Glomerular endothelial cell (primary cell): ENCODE results near the gene HTT. TPM values are rescaled to one million over a fixed set of nuclear protein-coding genes. Genes with fewer than 3 reads are reported as not detected.

ENCODE experiments used
- DNase-seq: peaks from one replicate; pipeline ENCODE4 v3.0.0-alpha.2; 2011; ENCODE audit warnings: low read depth, low spot score; ENCODE audit errors: extremely low read depth
- total RNA-seq: library from RNA; depleted of rRNA; stranded (reverse); fragments of >200 nt; gene quantifications from 2 replicates; pipeline ENCODE4 v1.2.3, GENCODE V29; 2015

Gene HTT
- total RNA-seq, 1 donor from 2014 or later: 86.8 TPM

- DNase-seq: no peak
Measured at GRCh38 chr4:3245676-3246075, 171.2 kb downstream of the HTT start.

- DNase-seq: no peak
Measured at GRCh38 chr4:3246458-3247398, 172.2 kb downstream of the HTT start.

- DNase-seq: no peak
Measured at GRCh38 chr4:3247399-3248177, 173.1 kb downstream of the HTT start.

DNA sequence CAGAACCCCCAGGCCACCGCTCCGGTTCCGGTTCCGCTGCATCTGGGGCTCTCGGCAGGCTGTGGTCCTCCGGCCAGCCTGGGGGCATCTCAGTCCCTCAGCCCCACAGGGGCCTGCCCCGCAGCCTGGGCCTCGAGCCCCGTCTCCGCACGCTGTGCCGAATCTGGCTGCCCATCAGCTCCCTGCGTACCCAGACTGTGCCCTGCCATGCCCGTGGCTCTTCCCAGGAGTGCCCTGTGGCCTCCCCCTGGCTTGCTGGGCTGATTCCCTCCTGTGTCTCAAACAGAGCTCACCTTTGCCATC is 173.6 kb downstream of the HTT start:
- DNase-seq: no peak

DNA sequence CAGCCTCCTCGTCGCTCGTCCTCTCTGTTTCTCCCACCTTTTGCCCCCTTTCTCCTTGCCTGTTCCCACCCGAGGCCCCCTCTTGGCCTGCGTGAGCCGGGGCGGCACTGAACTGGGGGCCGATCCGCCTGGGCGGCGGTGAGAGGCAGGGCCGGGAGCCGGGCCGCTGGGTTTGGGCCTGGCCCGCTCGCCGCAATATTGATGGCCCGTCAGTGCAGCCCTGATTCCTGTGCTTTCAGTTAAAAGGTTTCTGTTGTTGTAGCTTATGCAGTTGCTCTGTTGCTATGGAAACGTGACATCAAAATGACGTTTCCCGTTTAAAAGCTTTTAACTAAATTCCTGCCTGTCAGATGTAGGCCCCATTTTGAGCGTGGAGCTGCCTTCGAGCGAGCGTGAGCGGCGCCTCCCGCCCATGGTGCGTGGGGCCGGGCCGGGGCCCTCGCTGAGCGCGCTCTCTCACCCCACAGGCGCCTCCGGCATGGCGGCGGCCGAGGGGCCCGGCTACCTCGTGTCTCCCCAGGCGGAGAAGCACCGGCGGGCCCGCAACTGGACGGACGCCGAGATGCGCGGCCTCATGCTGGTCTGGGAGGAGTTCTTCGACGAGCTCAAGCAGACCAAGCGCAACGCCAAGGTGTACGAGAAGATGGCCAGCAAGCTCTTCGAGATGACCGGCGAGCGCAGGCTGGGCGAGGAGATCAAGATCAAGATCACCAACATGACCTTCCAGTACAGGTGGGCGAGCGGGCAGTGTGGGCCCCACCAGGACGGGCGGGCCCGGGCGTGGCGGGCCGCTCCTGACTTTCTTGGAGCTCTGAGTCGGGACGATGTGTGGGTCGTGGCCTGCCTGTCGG is 174.6 kb downstream of the HTT start, which contains the start of gene MSANTD1:
Gene MSANTD1, plus strand, starts transcription at position 349 of the 851 bp plus-strand sequence. Its CDS starts 64 bp downstream, at position 413.
- DNase-seq: no peak

- no peak for DNase-seq
Measured at GRCh38 chr4:3249711-3250437, 175.4 kb downstream of the HTT start.

GRCh38 chr4:3250438-3250955 is 176.0 kb downstream of the HTT start:
- no peak for DNase-seq

DNA sequence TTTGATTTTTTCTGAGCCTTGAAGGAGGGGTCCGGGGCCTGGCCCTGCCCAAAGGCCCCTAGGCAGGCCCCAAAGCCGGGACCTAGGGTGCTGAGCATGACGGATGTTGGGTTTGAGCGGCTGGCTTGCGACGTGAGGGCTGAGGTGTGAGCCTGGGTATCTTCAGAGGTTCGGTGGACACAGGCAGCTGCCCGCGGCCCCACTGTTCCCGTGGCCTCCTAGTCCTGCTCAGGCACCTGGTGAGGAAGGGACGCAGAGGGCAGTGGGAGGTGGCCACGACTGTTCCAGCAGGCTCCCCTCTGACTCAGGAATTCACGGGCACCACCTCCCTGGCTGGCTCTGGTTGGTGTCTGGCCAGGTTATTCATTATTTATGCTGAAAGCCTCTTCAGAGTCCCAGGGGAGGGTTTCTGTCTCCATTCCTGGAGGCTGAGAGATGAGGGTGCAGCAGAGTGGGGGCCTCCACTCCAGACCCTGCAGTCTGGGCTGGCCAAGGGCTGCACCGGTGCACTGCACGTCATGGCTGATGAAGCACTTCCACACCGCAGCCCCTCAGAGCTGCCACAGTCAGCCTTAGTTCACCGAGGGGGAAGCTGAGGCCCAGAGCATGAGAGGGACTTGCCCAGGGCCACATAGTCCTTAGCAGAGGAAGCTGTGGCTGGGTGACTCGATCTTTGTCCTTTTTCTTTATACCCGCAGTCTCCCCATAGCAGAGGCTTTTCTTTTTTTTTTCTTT is 176.6 kb downstream of the HTT start:
- no peak for DNase-seq

DNA sequence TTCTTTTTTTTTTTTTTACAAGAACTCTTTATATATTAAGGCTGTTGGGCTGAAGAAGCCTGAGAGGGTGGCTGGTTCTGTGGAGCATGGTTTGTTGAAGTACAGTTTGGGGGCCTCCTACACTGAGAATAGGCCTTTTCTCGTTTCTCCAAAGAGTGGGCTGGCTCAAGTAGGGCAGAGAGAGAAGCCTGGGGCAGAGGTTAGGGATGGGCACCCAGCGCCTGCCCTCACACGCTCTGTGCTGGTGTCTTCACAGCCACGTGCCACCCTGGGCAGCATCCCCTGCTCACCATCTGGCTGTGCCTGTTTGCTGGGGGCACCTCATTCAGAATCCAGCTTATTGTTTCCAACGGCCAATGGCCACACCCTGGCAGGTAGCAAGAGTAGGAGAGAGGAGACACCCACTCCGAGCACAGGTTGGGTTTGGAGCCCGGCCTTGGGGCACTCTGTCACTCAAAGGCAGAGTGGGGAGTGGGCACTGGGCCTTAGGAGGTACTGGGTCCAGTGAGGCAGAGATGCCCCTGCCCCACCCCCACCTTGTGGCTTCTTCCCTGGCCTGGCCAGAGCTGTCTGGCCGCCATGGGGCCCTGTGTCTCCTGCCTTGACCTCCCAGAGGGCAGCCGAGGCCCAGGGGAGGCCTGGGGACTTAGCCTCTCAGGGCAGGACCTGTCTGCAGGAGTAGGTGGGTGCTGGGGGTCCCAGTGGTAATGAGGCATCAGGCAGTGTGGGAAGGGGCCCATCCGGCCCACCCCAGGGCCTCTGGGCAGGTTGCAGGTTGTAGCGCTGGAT is 177.4 kb downstream of the HTT start:
- no peak for DNase-seq

- no peak for DNase-seq
Measured at GRCh38 chr4:3252480-3252828, 178.0 kb downstream of the HTT start.

DNA sequence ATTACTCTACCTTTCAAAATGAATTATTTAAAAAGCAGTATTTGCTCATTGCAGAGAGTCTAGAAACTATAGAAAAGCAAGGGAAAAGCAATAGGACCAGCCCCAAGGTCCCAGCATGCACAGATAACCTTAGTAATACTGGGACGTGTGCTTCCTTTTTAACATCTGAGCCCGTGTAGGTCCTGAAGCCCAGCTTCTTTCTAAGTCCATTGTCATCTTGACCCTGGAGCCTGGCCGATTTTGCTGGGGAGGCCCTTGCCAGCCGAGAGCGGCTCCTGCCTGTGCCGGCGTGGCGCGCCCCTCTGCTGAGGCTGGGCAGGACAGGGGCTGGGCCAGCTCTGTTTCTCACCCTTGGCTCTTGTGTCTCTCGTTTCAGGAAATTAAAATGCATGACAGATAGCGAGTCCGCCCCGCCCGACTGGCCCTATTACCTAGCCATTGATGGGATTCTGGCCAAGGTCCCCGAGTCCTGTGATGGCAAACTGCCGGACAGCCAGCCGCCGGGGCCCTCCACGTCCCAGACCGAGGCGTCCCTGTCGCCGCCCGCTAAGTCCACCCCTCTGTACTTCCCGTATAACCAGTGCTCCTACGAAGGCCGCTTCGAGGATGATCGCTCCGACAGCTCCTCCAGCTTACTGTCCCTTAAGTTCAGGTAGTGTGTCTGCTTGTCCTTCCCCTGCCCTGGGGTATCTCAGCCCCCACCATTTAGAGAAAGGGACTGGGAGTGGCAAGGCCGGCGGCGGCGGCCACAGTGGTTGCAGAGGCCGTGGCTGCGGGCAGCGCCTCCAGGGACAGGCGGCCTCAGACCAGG is 178.6 kb downstream of the HTT start:
- no peak for DNase-seq

- DNase-seq: no peak
Measured at GRCh38 chr4:3253808-3254207, 179.3 kb downstream of the HTT start.

DNA sequence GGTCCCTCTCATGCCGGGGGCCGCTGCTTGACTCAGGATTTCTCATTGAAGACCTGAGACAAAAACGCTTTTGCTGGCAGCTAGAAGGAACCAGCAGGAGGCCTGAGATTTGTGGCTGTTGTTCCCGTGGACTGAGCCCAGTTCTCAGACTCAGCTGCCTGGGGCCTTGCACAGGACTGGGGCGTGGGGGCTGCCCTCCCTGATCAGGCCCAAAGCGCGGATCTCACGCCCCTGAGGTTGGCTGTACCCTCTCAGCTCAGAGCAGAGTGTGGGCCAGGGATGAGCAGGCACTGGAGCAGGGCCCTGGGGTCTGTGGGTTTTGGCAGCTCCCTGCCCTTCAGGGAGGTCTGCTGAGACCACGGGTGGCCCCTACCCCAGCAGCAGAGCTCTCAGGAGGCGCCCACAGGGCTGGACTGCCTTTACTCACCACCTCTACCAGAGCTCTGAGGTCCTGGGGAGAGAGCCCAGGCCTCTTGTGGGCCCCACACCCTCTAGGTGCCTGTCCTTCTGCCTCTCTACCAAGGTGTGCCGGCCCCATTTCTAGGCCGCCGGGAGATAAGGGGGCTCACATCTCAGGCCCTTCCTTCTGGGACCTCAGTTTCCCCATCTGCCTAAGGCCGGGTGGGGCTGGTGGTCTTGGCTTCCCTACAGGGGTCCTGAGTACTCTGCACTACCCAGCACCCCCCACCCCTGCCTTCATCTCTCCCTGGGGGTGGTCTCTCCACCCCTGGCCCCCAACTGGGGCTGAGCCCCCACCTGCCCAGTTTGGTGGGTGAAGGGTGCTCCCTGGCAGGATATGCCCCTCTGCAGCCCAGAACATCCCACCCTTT is 180.0 kb downstream of the HTT start:
- DNase-seq: no peak

DNA sequence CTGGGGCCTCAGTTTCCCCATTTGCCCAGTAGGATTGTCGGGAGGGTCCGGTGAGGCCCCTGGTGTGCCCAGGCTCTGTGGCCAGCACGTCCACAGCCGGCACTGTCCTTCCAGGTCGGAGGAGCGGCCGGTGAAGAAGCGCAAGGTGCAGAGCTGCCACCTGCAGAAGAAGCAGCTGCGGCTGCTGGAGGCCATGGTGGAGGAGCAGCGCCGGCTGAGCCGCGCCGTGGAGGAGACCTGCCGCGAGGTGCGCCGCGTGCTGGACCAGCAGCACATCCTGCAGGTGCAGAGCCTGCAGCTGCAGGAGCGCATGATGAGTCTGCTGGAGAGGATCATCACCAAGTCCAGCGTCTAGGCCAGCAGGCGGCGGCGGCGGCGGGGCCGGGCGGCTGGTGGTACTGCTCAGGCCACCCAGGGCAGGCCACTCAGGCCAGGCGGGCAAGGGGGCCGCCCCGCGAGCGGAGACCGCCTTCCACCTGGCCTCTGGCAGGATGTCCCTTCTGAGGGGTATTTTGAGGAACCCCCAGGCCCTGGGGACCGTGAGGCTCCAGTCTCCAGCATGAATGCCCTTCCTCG is 181.2 kb downstream of the HTT start:
- no peak for DNase-seq

GRCh38 chr4:3256230-3257102 is 182.0 kb downstream of the HTT start:
- no peak for DNase-seq

- no peak for DNase-seq
Measured at GRCh38 chr4:3257103-3257555, 182.6 kb downstream of the HTT start.
